Omental fat pad (tissue), 4 donors: Measurements from ENCODE around the gene ADAP1. TPM values are rescaled to one million over a fixed set of nuclear protein-coding genes. Genes with fewer than 3 reads are reported as not detected.

Source experiments
- ATAC-seq: fragments of 150-250 bp; one replicate; pipeline ENCODE4 v1.9.1; 2016; ENCODE audit warnings: mild to moderate bottlenecking, moderate library complexity; ENCODE audit not compliant: low FRiP score
- DNase-seq: peaks from one replicate; pipeline ENCODE4 v3.0.0-alpha.2; 2019; ENCODE audit warnings: low spot score
- CTCF ChIP-seq, 3 donors: fragments of 450-650 bp; IDR thresholded peaks; one replicate each; pipeline ENCODE4 v1.5.1; 2016 to 2017; ENCODE audit warnings: antibody characterized with exemption in 3 of 3, mild to moderate bottlenecking in 3 of 3, moderate library complexity in 2 of 3
- total RNA-seq, 4 donors: library from RNA; depleted of rRNA; stranded (reverse); fragments of >200 nt; gene quantifications; one replicate each; pipeline ENCODE4 v1.1.0, GENCODE V29; 2016

ADAP1 gene
- total RNA-seq, 4 donors from 2014 or later: 6.7 to 21.7 (median 14.4) TPM

DNA sequence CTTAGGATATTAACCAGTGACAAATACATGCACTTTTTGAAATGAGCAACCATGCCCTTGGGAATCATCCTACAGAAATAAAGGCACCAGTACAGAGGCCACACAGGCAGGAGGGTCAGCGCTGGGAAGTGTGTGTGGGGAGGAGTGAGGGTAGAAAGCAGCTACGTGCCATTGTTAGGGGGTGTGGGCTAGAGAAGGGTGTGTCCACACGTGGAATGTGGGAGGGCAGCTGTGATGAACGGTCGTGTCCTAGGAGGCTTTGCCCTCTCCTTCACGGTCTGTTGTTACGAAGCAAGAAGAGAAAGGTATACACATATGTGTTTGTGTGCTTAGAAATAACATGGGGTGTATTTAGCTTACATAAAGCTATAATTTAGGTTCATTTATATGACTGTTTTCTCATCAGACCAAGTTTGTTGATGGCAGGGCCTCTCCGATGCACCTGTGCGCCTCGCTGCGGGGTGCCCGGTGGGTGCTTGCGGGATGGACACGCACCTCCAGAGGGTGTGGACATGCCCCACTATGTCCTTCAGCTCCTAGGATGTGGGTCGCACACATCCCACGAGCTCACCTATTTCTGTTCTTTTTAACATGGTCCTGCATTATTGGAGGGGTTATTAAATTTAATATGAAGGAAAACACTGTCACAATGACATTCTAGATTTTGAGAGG, 95.0 kb downstream of the ADAP1 start:
- ATAC-seq: peak; percentile 64
- no peak for TF ChIP-seq CTCF (IDR thresholded peaks at IDR 0.05)
- no peak for DNase-seq

DNA sequence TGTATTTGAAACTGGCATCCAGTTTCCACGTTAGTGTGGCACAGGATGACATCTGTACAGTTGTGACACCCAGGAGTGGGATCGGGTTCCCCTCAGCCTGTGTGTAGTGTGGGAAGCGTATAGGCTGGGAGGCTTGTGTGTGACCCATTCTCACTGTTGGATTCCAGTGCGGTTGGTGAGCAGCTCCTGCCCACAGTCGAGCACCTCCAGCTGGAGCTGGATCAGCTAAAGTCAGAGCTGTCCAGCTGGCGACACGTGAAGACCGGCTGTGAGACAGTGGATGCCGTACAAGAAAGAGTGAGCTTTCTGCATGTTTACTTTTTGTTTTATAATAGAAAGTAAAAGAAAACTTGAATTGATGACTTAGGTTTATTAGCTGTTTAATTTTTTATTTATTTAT, 96.8 kb downstream of the ADAP1 start:
- no peak for DNase-seq
- no peak for TF ChIP-seq CTCF (IDR thresholded peaks at IDR 0.05)
- no peak for ATAC-seq

GRCh38 chr7:856444-857095, 97.9 kb downstream of the ADAP1 start:
- no peak for ATAC-seq
- no peak for DNase-seq
- no peak for TF ChIP-seq CTCF (IDR thresholded peaks at IDR 0.05)

DNA sequence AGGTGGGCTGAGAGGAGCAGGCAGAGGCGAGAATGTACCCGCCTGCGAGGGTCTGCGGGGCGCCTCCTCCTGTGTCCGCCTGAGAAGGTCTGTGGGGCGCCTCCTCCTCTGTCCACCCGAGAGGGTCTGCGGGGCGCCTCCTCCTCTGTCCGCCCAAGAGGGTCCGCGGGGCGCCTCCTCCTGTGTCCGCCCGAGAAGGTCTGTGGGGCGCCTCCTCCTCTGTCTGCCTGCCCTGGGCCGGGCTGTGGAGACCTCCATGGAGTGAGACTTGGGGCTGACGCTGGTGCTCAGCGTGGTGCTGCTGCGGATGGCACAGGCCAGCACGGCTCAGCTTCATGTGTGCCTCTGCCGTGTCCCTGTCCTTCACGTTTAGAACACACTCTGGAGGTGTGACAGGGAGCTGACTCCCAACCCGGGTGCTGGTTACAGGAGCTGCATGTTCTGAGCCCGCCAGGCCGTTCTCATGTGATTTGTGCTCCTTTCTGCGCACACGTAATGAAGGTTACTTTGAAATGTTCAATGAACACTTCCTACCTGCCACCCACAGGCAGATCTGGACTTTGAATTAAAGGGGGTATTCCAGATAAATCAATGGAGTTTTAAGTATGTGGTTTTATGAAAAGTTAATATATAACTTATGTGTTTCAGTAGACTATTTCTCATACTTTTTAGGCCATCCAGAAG, 98.7 kb downstream of the ADAP1 start:
- ATAC-seq (no peak), DNase-seq (no peak)
- TF ChIP-seq CTCF (IDR thresholded peaks at IDR 0.05): no peak

DNA sequence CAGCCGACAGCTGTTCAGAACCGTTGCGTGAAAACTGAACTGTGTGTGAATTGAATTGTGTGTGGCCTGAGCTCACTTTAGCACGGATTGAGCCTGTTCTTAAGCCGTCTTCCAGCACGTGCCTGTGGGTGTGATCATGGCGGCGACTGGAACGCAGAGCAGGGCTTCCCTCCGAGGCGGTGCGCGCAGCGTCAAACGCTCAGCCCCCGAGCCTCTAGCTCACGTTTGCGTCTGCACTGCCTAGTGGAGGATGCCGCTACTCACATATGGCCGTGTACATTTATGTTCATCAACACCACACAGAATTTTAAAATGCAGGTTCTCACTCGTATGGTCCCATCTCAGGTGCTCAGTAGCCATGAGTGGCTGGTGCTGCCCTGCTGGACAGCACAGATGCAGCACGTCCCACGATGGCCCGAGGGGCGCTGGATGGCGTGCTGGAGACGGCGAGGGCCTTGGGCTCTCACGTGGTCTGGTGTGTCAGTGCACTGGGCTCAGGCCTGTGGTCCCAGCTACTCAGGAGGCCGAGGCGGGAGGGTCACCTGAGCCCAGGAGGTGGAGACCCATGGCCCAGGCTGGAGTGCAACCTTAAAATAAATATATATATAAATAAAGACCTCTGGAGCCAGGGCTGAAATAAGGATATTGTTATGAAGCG, 100.2 kb downstream of the ADAP1 start:
- ATAC-seq (no peak), DNase-seq (no peak)
- no peak for TF ChIP-seq CTCF (IDR thresholded peaks at IDR 0.05)

- ATAC-seq (no peak), DNase-seq (no peak)
- TF ChIP-seq CTCF (IDR thresholded peaks at IDR 0.05): no peak
These were observed 100.9 kb downstream of the ADAP1 start for GRCh38 chr7:853366-854117.
